ENCODE results near the gene ZNF573.

Gene ZNF573

DNA sequence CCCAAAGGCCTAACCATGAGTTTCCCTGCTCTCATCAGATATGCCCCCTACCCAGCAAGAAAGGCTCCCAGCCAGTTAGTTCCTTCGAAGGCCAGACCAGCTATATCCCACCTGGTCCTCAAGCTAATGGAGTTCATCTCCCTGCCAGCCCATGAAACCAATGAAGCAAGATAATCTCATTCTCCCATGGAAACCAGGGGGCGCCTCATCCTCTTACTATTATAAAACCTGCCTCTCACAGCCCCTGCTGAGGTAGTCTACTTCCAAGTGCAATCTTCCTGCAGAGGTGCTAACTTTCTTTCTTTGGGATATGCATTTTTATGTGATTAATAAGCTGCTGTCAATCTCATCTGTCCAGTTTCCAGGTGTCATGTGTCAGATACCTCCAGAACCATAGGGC lies 34.0 kb upstream of the ZNF573 start:
- H3K27ac ChIP-seq (ENCODE audit: low read length), result no peak overlapping the region
- no peak for DNase-seq
- no peak overlapping the region for H2AFZ ChIP-seq (ENCODE audit: low read length)
- H3K9ac ChIP-seq (ENCODE audit: low read length), result no peak overlapping the region
- H3K36me3 ChIP-seq (replicated peaks; ENCODE audit: insufficient read depth, low read length), result no peaks in the 10 kb centered on the region
- TF ChIP-seq EZH2 (optimal IDR thresholded peaks at IDR 0.05; ENCODE audit: low read depth, low read length), result no peak
- no peak for TF ChIP-seq EZH2phosphoT487 (IDR thresholded peaks at IDR 0.05; ENCODE audit: low read length)
- TF ChIP-seq, protein P1, sequence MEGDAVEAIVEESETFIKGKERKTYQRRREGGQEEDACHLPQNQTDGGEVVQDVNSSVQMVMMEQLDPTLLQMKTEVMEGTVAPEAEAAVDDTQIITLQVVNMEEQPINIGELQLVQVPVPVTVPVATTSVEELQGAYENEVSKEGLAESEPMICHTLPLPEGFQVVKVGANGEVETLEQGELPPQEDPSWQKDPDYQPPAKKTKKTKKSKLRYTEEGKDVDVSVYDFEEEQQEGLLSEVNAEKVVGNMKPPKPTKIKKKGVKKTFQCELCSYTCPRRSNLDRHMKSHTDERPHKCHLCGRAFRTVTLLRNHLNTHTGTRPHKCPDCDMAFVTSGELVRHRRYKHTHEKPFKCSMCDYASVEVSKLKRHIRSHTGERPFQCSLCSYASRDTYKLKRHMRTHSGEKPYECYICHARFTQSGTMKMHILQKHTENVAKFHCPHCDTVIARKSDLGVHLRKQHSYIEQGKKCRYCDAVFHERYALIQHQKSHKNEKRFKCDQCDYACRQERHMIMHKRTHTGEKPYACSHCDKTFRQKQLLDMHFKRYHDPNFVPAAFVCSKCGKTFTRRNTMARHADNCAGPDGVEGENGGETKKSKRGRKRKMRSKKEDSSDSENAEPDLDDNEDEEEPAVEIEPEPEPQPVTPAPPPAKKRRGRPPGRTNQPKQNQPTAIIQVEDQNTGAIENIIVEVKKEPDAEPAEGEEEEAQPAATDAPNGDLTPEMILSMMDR (IDR thresholded peaks at IDR 0.05; ENCODE audit: low read length), result no peak
- no peak overlapping the region for H3K4me3 ChIP-seq (ENCODE audit: low read length)
- no peaks in the 10 kb centered on the region for H3K4me1 ChIP-seq (ENCODE audit: low read length)
- no peak overlapping the region for H3K4me2 ChIP-seq (ENCODE audit: low read depth, low read length)
- H3K27me3 ChIP-seq (replicated peaks; ENCODE audit: insufficient read depth, low read length), result no peaks in the 10 kb centered on the region
- H3F3A ChIP-seq (ENCODE audit: insufficient read depth, low read length), result no peaks in the 10 kb centered on the region
- H3K9me3 ChIP-seq (replicated peaks; ENCODE audit: insufficient read depth, low read length), result no peaks in the 10 kb centered on the region
- H3K9me2 ChIP-seq (replicated peaks; ENCODE audit: insufficient read depth, low read length), result no peaks in the 10 kb centered on the region
- H4K20me1 ChIP-seq (ENCODE audit: insufficient read depth, low read length), result no peaks in the 10 kb centered on the region
- no peaks in the 10 kb centered on the region for H3K79me2 ChIP-seq (ENCODE audit: low read length)

DNA sequence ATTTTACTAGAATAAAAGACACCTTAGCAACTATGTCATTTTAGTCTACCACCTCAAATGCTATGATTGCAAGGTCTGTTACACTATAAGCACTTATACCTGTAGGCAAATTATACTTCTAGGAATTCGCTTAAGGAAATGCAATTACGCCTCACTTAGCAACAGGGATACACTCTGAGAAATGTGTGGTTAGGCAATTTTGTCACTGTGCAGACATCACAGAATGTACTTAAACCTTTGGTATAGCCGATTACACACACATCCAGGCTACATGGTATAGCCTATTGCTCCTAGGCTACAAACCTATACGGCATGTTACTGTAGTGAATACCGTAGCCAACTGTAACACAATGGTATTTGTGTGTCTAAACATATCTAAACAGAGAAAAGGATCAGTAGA lies 30.0 kb upstream of the ZNF573 start:
- no peaks in the 10 kb centered on the region for H4K20me1 ChIP-seq (ENCODE audit: insufficient read depth, low read length)
- H3K27me3 ChIP-seq (replicated peaks; ENCODE audit: insufficient read depth, low read length), result no peaks in the 10 kb centered on the region; the same call in 1 of the 2 replicates
- H3K4me1 ChIP-seq (ENCODE audit: low read length), result no peaks in the 10 kb centered on the region
- H3K36me3 ChIP-seq (replicated peaks; ENCODE audit: insufficient read depth, low read length), result no peaks in the 10 kb centered on the region
- no peak overlapping the region for H3K9ac ChIP-seq (ENCODE audit: low read length)
- H3K27ac ChIP-seq (ENCODE audit: low read length), result no peak overlapping the region
- no peak for DNase-seq
- H3F3A ChIP-seq (ENCODE audit: insufficient read depth, low read length), result no peaks in the 10 kb centered on the region
- H3K79me2 ChIP-seq (ENCODE audit: low read length), result no peaks in the 10 kb centered on the region
- no peak overlapping the region for H3K4me3 ChIP-seq (ENCODE audit: low read length)
- no peaks in the 10 kb centered on the region for H3K9me3 ChIP-seq (replicated peaks; ENCODE audit: insufficient read depth, low read length)
- no peak overlapping the region for H3K4me2 ChIP-seq (ENCODE audit: low read depth, low read length)
- H3K9me2 ChIP-seq (replicated peaks; ENCODE audit: insufficient read depth, low read length), result no peaks in the 10 kb centered on the region
- TF ChIP-seq EZH2phosphoT487 (IDR thresholded peaks at IDR 0.05; ENCODE audit: low read length) (no peak), EZH2 (optimal IDR thresholded peaks at IDR 0.05; ENCODE audit: low read depth, low read length) (no peak)
- TF ChIP-seq, protein P1 (IDR thresholded peaks at IDR 0.05; ENCODE audit: low read length), result no peak
- no peak overlapping the region for H2AFZ ChIP-seq (ENCODE audit: low read length)

DNA sequence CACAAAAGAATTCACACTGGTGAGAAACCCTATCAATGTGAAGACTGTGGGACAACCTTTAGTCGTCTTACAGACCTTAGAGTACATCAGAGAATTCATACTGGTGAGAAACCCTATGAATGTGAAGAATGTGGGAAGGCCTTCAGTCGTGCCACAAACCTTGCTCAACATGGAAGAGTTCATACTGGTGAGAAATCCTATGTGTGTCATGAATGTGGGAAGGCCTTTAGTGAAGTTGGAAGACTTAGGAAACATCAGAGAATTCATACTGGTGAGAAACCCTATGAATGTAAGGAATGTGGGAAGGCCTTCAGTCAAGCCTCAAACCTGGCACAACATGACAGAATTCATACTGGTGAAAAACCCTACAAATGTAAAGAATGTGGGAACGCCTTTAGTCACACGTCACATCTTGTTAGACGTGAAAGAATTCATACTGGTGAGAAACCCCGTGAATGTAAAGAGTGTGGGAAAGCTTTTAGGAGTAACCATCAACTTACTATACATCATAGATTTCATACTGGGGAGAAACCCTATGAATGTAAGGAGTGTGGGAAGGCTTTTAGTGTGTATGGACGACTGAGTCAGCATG lies 24.0 kb upstream of the ZNF573 start:
- Histone ChIP-seq H3K36me3 (replicated peaks; ENCODE audit: insufficient read depth, low read length) (no peaks in the 10 kb centered on the region), H3K9ac (ENCODE audit: low read length) (no peak overlapping the region), H3K4me3 (ENCODE audit: low read length) (no peak overlapping the region), H3F3A (ENCODE audit: insufficient read depth, low read length) (no peaks in the 10 kb centered on the region), H3K27ac (ENCODE audit: low read length) (no peak overlapping the region), H4K20me1 (ENCODE audit: insufficient read depth, low read length) (no peaks in the 10 kb centered on the region), H3K4me1 (ENCODE audit: low read length) (no peaks in the 10 kb centered on the region), H3K79me2 (ENCODE audit: low read length) (no peaks in the 10 kb centered on the region), H3K27me3 (replicated peaks; ENCODE audit: insufficient read depth, low read length) (no peaks in the 10 kb centered on the region; the same call in 1 of the 2 replicates), H3K4me2 (ENCODE audit: low read depth, low read length) (no peak overlapping the region), H3K9me3 (replicated peaks; ENCODE audit: insufficient read depth, low read length) (no peaks in the 10 kb centered on the region), H2AFZ (ENCODE audit: low read length) (no peak overlapping the region), H3K9me2 (replicated peaks; ENCODE audit: insufficient read depth, low read length) (no peaks in the 10 kb centered on the region)
- TF ChIP-seq EZH2phosphoT487 (IDR thresholded peaks at IDR 0.05; ENCODE audit: low read length) (no peak), EZH2 (optimal IDR thresholded peaks at IDR 0.05; ENCODE audit: low read depth, low read length) (no peak)
- TF ChIP-seq, protein P1 (IDR thresholded peaks at IDR 0.05; ENCODE audit: low read length), result no peak
- no peak for DNase-seq
